ENCODE measurements around the gene SMYD4.

SMYD4 gene

DNA sequence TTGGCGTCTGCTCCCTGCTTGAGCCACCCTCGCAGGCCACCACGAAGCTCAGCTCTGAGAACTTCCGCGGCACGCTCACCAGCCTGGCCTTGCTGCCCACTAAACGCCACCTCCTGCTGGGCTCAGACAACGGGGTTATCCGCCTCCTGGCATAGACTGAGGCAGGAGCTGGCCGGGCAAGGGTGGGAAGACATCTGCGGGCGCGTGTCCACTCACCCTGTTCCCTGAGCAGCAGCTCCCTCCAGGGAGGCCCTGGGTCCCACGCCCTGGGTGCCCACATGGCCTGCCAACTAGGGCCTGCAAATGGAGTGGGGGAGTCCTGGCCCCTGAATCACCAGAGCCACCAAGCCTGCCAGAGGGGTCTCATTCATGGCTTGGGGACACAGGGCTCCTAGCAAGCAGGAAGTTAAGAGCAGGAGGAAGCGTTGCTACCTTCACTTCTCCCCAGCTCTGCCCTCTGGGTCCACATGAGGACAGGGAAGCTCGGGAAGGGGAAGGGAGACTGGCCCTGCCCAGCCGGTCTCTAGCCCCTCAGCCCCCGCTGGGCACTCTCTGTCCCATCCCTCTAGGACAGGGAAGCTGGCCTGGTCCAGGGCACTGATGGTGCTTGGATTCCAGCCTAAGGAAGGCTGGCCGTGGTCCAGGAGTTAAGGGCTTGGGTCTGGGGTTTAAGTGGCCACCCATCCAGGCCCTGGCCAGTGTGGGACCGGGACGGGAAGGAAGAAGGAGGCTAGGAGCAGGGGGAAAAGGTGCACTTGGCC lies 92.0 kb downstream of the SMYD4 start:
- no peak overlapping the region for H3K27ac ChIP-seq
- TF ChIP-seq CTCF (conservative IDR thresholded peaks at IDR 0.05) = no peak

DNA sequence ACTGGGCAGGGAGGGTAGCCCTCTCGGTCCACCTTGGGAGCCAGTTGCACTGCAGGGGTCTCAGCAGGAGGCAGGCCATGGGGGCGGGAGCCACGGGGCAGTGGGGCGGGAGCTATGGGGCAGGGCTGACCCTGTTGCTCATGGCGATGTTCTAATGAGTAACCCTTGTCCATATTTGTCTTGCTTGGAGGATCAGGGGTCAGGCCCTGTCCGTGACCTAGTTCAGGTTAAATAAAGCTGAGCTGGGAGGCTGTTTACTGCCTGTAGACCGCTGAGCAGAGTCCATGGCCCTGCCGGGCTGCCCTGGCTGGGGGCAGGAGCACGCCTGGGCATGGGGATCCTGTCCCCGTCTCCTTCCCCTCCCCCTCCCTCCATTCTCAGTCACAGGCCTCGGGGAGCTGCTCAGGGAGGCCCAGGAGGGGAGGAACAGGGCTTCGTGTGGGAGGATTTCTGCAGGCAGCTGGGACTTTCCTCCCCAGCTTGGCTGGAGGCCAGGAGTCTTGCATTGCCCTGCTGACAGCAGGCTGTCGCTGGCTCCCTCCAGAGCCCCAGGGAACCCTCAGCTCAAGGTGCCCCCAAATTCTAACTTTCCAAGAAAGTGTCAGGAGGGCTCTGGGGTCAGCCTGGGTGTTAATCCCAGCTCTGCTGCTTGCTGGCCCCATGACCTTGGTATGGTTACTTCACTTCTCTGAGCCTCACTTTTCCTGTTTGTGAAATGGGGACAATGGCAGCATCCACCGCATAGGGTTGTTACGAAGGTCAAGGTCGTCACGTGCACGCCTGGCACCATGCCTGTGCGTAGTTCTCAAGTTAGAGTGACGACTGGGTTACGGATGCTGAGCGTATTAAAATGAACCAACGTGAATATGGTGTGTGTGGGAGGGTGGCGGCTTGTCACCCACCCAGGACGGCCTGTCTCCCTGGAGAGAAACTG lies 93.1 kb downstream of the SMYD4 start:
- H3K27ac ChIP-seq = no peak overlapping the region

DNA sequence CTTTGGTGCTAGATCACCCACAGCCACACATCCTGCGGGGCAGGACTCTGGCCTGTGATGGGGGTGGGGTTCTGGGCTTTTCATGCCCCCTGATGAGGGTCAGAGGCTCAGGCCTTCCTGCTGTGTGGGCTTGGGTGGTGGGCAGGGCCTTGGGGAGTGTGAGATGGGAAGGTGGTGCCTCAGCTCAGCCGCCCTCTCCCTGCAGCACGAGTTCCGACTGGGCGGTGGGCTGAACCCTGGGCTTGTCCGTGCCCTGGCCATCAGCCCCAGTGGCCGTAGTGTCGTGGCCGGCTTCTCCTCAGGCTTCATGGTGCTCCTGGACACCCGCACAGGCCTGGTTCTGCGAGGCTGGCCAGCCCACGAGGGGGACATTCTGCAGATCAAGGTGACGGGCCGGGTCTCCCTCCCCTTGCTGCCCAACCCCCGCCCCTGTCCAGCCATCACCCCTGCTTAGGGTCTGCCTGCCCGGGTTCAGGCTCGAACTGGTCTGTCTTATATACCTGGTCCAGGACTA lies 93.8 kb downstream of the SMYD4 start:
- no peak overlapping the region for H3K27ac ChIP-seq

More for the DNA sequence above, 93.1 kb downstream of the SMYD4 start:
- no peak for TF ChIP-seq CTCF (conservative IDR thresholded peaks at IDR 0.05)

DNA sequence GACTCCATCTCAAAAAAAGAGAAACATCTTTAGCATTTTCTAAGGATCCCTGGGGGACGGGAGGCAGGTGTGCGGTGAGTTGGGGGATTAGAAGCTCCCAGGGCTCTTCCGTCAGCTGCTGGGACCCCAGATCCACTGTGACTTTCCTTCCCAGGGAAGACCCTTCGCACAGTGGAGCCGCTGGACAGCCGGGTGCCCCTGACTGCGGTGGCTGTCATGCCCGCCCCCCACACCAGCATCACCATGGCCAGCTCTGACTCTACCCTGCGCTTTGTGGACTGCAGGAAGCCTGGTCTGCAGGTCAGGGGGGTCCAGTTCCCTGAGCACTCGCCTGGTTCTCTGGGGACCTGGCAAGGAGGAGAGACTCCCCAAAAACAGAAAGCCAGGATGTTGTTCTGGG lies 94.3 kb downstream of the SMYD4 start:
- no peak for TF ChIP-seq CTCF (conservative IDR thresholded peaks at IDR 0.05)
- H3K27ac ChIP-seq = no peak overlapping the region

More for the DNA sequence above, 93.8 kb downstream of the SMYD4 start:
- no peak for TF ChIP-seq CTCF (conservative IDR thresholded peaks at IDR 0.05)

- TF ChIP-seq CTCF (conservative IDR thresholded peaks at IDR 0.05) = no peak
- no peak overlapping the region for H3K27ac ChIP-seq
Observed at GRCh38 chr17:1733759-1734158, 95.9 kb downstream of the SMYD4 start.

GRCh38 chr17:1732833-1733321 lies 96.8 kb downstream of the SMYD4 start:
- no peak overlapping the region for H3K27ac ChIP-seq

More at GRCh38 chr17:1732833-1733321, 96.8 kb downstream of the SMYD4 start:
- no peak for TF ChIP-seq CTCF (conservative IDR thresholded peaks at IDR 0.05)
